HEK293 (cell line): ENCODE results near the gene BORCS6.
A peak's percentile ranks its signal among the peaks of the same experiment; 100 is the strongest.

Source experiments
- FEZF1 ChIP-seq: fragments of 450-650 bp; formaldehyde crosslinking; IDR thresholded peaks from 2 replicates; pipeline ENCODE4 v1.5.1; 2016; ENCODE audit warnings: missing biosample characterization, missing genetic modification characterization
- GLI2 ChIP-seq: fragments of 450-650 bp; formaldehyde crosslinking; IDR thresholded peaks from 2 replicates; pipeline ENCODE4; 2017; ENCODE audit warnings: missing biosample characterization, missing genetic modification characterization, low read depth, borderline replicate concordance
- HIC1 ChIP-seq: fragments of 450-650 bp; formaldehyde crosslinking; IDR thresholded peaks from 2 replicates; pipeline ENCODE4 v1.5.1; 2016; ENCODE audit warnings: missing biosample characterization, missing genetic modification characterization
- KLF9 ChIP-seq: fragments of 450-650 bp; formaldehyde crosslinking; IDR thresholded peaks from 2 replicates; pipeline ENCODE4 v1.5.1; 2016; ENCODE audit warnings: missing biosample characterization, missing genetic modification characterization, low read depth
- PBX3 ChIP-seq: sonication (generic); formaldehyde crosslinking; IDR thresholded peaks from 2 replicates; pipeline ENCODE4 v1.8.1; 2022; ENCODE audit warnings: mild to moderate bottlenecking, moderate library complexity, missing genetic modification reagents
- PRDM2 ChIP-seq: fragments of 450-650 bp; formaldehyde crosslinking; IDR thresholded peaks from 2 replicates; pipeline ENCODE4 v1.5.1; 2016; ENCODE audit warnings: missing biosample characterization, missing genetic modification characterization, borderline replicate concordance
- ZBTB1 ChIP-seq: fragments of 450-650 bp; formaldehyde crosslinking; IDR thresholded peaks from 2 replicates; pipeline ENCODE4 v1.5.1; 2016; ENCODE audit warnings: missing biosample characterization, missing genetic modification characterization
- ZBTB10 ChIP-seq: fragments of 450-650 bp; formaldehyde crosslinking; IDR thresholded peaks from 2 replicates; pipeline ENCODE4 v1.5.1; 2016; ENCODE audit warnings: missing biosample characterization, missing genetic modification characterization
- ZFHX2 ChIP-seq: fragments of 450-650 bp; formaldehyde crosslinking; conservative IDR thresholded peaks from 2 replicates; pipeline ENCODE4 v1.5.1; 2016; ENCODE audit warnings: missing biosample characterization, missing genetic modification characterization
- ZNF169 ChIP-seq: fragments of 450-650 bp; formaldehyde crosslinking; IDR thresholded peaks from 2 replicates; pipeline ENCODE4 v1.5.1; 2016; ENCODE audit warnings: missing biosample characterization, missing genetic modification characterization
- ZNF175 ChIP-seq: fragments of 450-650 bp; formaldehyde crosslinking; IDR thresholded peaks from 2 replicates; pipeline ENCODE4 v1.5.1; 2016; ENCODE audit warnings: missing biosample characterization, missing genetic modification characterization
- ZNF391 ChIP-seq: fragments of 450-650 bp; formaldehyde crosslinking; IDR thresholded peaks from 2 replicates; pipeline ENCODE4 v1.5.1; 2016; ENCODE audit warnings: low read depth, missing biosample characterization, missing genetic modification characterization, borderline replicate concordance
- ZNF473 ChIP-seq: fragments of 450-650 bp; formaldehyde crosslinking; IDR thresholded peaks from 2 replicates; pipeline ENCODE4 v1.5.1; 2017; ENCODE audit warnings: missing biosample characterization, missing genetic modification characterization
- ZNF501 ChIP-seq: fragments of 450-650 bp; formaldehyde crosslinking; IDR thresholded peaks from 2 replicates; pipeline ENCODE4 v1.5.1; 2016; ENCODE audit warnings: missing biosample characterization, missing genetic modification characterization
- ZNF510 ChIP-seq: fragments of 450-650 bp; formaldehyde crosslinking; IDR thresholded peaks from 2 replicates; pipeline ENCODE4 v1.5.1; 2018; ENCODE audit warnings: mild to moderate bottlenecking, missing genetic modification characterization, missing biosample characterization; ENCODE audit not compliant: insufficient replicate concordance
- ZNF521 ChIP-seq: fragments of 450-650 bp; formaldehyde crosslinking; IDR thresholded peaks from 2 replicates; pipeline ENCODE4 v1.5.1; 2017; ENCODE audit warnings: missing biosample characterization, mild to moderate bottlenecking, missing genetic modification characterization
- ZNF561 ChIP-seq: fragments of 450-650 bp; IDR thresholded peaks from 2 replicates; pipeline ENCODE4 v1.5.1; 2018; ENCODE audit warnings: missing biosample characterization, missing genetic modification characterization, borderline replicate concordance
- ZNF747 ChIP-seq: fragments of 450-650 bp; formaldehyde crosslinking; IDR thresholded peaks from 2 replicates; pipeline ENCODE4 v1.5.1; 2016; ENCODE audit warnings: missing biosample characterization, missing genetic modification characterization
- TF ChIP-seq, protein P1 (sequence below): fragments of 450-650 bp; formaldehyde crosslinking; IDR thresholded peaks from 2 replicates; pipeline ENCODE4 v1.5.1; 2016; ENCODE audit warnings: missing biosample characterization, missing genetic modification characterization, borderline replicate concordance
- TF ChIP-seq, protein P2 (sequence below): fragments of 450-650 bp; formaldehyde crosslinking; IDR thresholded peaks from 2 replicates; pipeline ENCODE4 v1.5.1; 2016; ENCODE audit warnings: missing biosample characterization, missing genetic modification characterization, low read depth
- TF ChIP-seq, protein P3 (sequence below): fragments of 450-650 bp; formaldehyde crosslinking; optimal IDR thresholded peaks from 2 replicates; pipeline ENCODE3; 2016; ENCODE audit warnings: missing biosample characterization, mild to moderate bottlenecking, missing genetic modification characterization

Gene BORCS6

GRCh38 chr17:8189711-8190477 lies at the start of gene BORCS6 (continued):
- 0 out of 2 replicates have a peak, but pooled peaks have one; percentile 7 for TF ChIP-seq PBX3 (CRISPR knock-in tag)
- TF ChIP-seq ZFHX2 (tag by site-specific recombination): 0 out of 2 replicates have a peak, but pooled peaks have one; percentile 30
- no peak for TF ChIP-seq ZNF521 (tag by site-specific recombination)
- no peak for TF ChIP-seq ZNF169 (tag by site-specific recombination)
- TF ChIP-seq HIC1: no peak
- TF ChIP-seq, protein P1, sequence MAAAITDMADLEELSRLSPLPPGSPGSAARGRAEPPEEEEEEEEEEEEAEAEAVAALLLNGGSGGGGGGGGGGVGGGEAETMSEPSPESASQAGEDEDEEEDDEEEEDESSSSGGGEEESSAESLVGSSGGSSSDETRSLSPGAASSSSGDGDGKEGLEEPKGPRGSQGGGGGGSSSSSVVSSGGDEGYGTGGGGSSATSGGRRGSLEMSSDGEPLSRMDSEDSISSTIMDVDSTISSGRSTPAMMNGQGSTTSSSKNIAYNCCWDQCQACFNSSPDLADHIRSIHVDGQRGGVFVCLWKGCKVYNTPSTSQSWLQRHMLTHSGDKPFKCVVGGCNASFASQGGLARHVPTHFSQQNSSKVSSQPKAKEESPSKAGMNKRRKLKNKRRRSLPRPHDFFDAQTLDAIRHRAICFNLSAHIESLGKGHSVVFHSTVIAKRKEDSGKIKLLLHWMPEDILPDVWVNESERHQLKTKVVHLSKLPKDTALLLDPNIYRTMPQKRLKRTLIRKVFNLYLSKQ (tag by site-specific recombination): no peak
- TF ChIP-seq FEZF1 (tag by site-specific recombination): peak; percentile 27; the same call in 1 of the 2 replicates
- peak; percentile 70; the same call in 1 of the 2 replicates for TF ChIP-seq ZNF501 (tag by site-specific recombination)
- no peak for TF ChIP-seq ZNF175 (tag by site-specific recombination)
- TF ChIP-seq, protein P2, sequence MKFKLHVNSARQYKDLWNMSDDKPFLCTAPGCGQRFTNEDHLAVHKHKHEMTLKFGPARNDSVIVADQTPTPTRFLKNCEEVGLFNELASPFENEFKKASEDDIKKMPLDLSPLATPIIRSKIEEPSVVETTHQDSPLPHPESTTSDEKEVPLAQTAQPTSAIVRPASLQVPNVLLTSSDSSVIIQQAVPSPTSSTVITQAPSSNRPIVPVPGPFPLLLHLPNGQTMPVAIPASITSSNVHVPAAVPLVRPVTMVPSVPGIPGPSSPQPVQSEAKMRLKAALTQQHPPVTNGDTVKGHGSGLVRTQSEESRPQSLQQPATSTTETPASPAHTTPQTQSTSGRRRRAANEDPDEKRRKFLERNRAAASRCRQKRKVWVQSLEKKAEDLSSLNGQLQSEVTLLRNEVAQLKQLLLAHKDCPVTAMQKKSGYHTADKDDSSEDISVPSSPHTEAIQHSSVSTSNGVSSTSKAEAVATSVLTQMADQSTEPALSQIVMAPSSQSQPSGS (tag by site-specific recombination): no peak
- TF ChIP-seq PRDM2: no peak
- TF ChIP-seq ZNF747 (tag by site-specific recombination): no peak
- peak; percentile 86 for TF ChIP-seq ZNF561 (tag by site-specific recombination)
- peak; percentile 73; the same call in 1 of the 2 replicates for TF ChIP-seq ZBTB10 (tag by site-specific recombination)
- TF ChIP-seq, protein P3, sequence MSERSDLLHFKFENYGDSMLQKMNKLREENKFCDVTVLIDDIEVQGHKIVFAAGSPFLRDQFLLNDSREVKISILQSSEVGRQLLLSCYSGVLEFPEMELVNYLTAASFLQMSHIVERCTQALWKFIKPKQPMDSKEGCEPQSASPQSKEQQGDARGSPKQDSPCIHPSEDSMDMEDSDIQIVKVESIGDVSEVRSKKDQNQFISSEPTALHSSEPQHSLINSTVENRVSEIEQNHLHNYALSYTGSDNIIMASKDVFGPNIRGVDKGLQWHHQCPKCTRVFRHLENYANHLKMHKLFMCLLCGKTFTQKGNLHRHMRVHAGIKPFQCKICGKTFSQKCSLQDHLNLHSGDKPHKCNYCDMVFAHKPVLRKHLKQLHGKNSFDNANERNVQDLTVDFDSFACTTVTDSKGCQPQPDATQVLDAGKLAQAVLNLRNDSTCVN (tag by site-specific recombination): peak; percentile 70
- no peak for TF ChIP-seq ZNF510 (tag by site-specific recombination)
- 0 out of 2 replicates have a peak, but pooled peaks have one; percentile 15 for TF ChIP-seq ZBTB1 (tag by site-specific recombination)
- 0 out of 2 replicates have a peak, but pooled peaks have one; percentile 22 for TF ChIP-seq ZNF391 (tag by site-specific recombination)
- no peak for TF ChIP-seq KLF9 (tag by site-specific recombination)
- no peak for TF ChIP-seq GLI2
- TF ChIP-seq ZNF473 (tag by site-specific recombination): no peak
